ENCODE measurements around the gene PHYKPL.
A peak's percentile ranks its signal among the peaks of the same experiment; 100 is the strongest.
"Not testable (repeated sequence)": the region's sequence is repeated elsewhere in the genome, so short reads cannot be mapped to it uniquely, and the experiment has no call there.

PHYKPL gene

DNA sequence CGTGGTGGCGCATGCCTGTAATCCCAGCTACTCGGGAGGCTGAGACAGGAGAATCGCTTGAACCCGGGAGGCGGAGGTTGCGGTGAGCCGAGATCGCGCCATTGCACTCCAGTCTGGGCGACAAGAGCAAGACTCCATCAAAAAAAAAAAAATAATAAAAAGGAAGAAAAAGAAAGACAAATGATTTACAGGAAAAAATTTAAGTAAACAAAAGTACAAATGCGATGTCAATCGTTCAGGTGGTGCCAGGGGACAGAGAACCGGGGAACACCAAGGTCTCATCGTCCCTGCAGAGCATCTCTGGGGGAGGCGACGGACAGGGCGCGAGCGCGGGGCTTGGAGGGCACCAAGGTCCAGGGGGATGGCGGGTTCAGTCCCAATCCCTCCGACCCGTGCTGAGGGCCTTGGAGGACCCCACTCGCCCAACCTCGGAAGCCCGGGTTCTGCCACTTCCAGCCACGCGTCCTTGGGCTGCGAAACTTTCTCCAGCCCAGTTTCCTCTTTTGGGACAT, 28.9 kb downstream of the PHYKPL start:
- Histone ChIP-seq H3K4me1 (ENCODE audit: insufficient read depth, low read length) (peaks cover 13% of the 10 kb centered on the region), H3K36me3 (ENCODE audit: insufficient read depth, low read length) (peaks cover 35% of the 10 kb centered on the region), H3K27me3 (ENCODE audit: insufficient read depth, low read length) (peaks cover 8% of the 10 kb centered on the region; the same call in 1 of the 2 replicates), H3K9ac (ENCODE audit: low read depth, low read length) (peak overlapping the region; percentile 99), H3K4me3 (ENCODE audit: low read length) (peak overlapping the region; percentile 97), H3K9me3 (ENCODE audit: insufficient read depth, low read depth, low read length) (no peaks in the 10 kb centered on the region), H3K27ac (ENCODE audit: low read depth, low read length) (peak overlapping the region; percentile 78; the same call in 1 of the 2 replicates)
- 12% methylated on average over 21 of the region's 30 CpGs for WGBS

DNA sequence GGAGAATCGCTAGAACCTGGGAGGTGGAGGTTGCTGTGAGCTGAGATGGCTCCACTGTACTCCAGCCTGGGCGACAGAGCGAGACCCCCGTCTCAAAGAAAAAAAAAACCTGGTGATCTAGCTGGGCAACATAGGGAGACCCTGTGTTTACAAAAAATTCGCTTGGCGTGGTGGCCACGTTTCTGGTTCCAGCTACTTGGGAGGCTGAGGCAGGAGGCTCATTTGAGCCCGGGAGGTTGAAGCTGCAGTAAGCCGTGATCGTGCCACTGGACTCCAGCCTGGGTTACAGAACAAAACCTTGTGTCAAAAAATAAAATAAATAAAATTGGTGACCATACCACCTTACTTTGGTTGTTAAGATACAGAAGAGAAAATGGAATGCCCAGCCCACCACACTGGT, 30.1 kb downstream of the PHYKPL start:
- no peak overlapping the region for H3K9ac ChIP-seq (ENCODE audit: low read depth, low read length)
- no peak overlapping the region for H3K27ac ChIP-seq (ENCODE audit: low read depth, low read length)
- peaks cover 8% of the 10 kb centered on the region; the same call in 1 of the 2 replicates for H3K27me3 ChIP-seq (ENCODE audit: insufficient read depth, low read length)
- peaks cover 23% of the 10 kb centered on the region for H3K36me3 ChIP-seq (ENCODE audit: insufficient read depth, low read length)
- no peaks in the 10 kb centered on the region for H3K9me3 ChIP-seq (ENCODE audit: insufficient read depth, low read depth, low read length)
- H3K4me1 ChIP-seq (ENCODE audit: insufficient read depth, low read length): peaks cover 13% of the 10 kb centered on the region
- no peak overlapping the region for H3K4me3 ChIP-seq (ENCODE audit: low read length)
- 97% methylated on average over 10 of the region's 10 CpGs for WGBS

DNA sequence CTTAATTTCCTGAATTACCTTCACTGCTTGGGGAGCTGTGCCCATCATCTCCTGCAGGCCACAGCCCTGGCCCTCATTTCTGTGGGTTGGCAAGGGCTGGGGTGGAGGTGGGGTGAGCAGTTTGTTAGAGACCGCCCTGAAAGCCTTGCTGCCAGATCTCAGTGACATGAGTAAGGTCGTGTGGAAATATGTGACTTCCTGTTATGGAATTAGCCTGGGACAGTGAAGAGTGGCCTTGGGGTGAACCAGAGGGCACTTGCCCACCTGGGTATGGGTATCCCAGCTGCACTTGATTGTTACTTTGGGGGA, 30.7 kb downstream of the PHYKPL start:
- peaks cover 10% of the 10 kb centered on the region for H3K4me1 ChIP-seq (ENCODE audit: insufficient read depth, low read length)
- no peak overlapping the region for H3K4me3 ChIP-seq (ENCODE audit: low read length)
- H3K36me3 ChIP-seq (ENCODE audit: insufficient read depth, low read length): peaks cover 16% of the 10 kb centered on the region
- WGBS: 74% methylated on average over 2 of the region's 2 CpGs
- H3K9me3 ChIP-seq (ENCODE audit: insufficient read depth, low read depth, low read length): no peaks in the 10 kb centered on the region
- H3K27me3 ChIP-seq (ENCODE audit: insufficient read depth, low read length): peaks cover 8% of the 10 kb centered on the region; the same call in 1 of the 2 replicates
- no peak overlapping the region for H3K9ac ChIP-seq (ENCODE audit: low read depth, low read length)
- no peak overlapping the region for H3K27ac ChIP-seq (ENCODE audit: low read depth, low read length)

DNA sequence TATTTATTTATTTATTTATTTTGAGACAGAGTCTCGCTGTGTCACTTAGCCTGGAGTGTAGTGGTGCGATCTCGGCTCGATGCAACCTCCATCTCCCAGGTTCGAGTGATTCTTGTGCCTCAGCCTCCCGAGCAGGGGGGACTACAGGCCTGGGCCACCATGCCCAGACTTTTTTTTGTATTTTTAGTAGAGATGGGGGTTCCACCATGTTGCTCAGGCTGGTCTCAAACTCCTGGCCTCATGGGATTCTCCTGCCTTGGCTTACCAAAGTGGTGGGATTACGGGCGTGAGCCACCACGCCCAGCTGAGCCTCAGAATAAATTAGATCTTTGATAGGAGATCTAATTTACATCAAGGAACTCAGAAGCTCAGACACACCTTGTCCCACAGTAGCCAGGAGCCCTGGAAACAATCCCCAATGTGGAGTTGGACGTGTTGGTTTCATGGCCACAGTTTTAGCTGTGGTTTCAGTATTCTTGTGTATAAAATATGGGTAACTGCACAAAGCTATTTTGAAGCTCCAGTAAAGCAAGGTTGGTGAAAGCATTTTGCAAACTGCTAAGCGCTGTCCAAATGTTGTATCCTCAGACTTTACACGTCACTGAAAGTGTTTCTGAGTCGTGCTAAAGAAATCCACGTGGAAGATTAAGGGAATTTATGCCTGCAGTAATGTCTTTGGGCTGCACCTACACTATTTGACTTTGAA, 31.2 kb downstream of the PHYKPL start:
- peaks cover 11% of the 10 kb centered on the region for H3K36me3 ChIP-seq (ENCODE audit: insufficient read depth, low read length)
- no peak overlapping the region for H3K27ac ChIP-seq (ENCODE audit: low read depth, low read length)
- H3K9me3 ChIP-seq (ENCODE audit: insufficient read depth, low read depth, low read length): no peaks in the 10 kb centered on the region
- H3K4me3 ChIP-seq (ENCODE audit: low read length): no peak overlapping the region
- WGBS: 94% methylated on average over 14 of the region's 14 CpGs
- H3K9ac ChIP-seq (ENCODE audit: low read depth, low read length): no peak overlapping the region
- H3K4me1 ChIP-seq (ENCODE audit: insufficient read depth, low read length): peaks cover 8% of the 10 kb centered on the region
- peaks cover 8% of the 10 kb centered on the region; the same call in 1 of the 2 replicates for H3K27me3 ChIP-seq (ENCODE audit: insufficient read depth, low read length)

DNA sequence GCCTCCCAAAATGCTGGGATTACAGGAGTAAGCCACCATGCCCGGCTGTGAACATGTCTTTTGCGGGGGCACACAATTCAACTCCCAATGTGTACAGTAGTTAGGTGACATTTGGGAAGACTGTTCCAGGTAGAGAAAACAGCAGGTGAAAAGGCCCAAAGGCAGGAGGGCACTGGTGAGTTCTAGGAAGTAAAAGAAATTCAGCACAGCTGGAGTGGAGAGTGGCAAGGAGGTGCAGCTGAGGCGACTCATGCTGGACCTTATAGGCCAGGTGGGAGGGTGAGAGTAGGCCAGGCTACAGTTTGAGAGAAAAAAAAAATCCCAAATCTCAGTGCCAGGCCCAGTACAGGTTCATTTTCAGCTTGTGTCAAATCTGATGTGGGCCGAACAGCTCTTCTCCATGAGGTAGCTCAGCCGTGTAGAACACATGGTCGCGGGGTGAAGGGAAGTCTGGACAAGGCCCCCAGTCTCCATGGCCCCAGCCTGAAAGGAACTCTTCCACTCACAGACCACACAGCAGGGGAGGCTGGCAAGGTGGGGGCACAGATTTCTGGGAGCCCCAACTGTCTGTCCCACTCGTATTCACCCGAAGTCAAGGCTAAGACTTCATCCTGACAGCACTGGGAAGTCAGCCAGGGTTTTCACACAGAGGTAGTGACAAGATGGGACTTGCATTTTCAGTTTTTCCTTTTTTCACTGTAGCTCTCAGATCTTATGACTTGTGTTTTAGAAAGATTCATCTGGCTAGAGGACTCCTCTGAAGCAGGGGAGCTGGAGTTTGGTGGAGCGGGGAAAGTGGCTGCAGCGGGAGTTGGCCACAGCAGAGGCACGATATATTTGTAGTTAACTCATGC, 32.8 kb downstream of the PHYKPL start:
- Histone ChIP-seq H3K27ac (ENCODE audit: low read depth, low read length) (no peak overlapping the region), H3K36me3 (ENCODE audit: insufficient read depth, low read length) (no peaks in the 10 kb centered on the region), H3K27me3 (ENCODE audit: insufficient read depth, low read length) (peaks cover 8% of the 10 kb centered on the region; the same call in 1 of the 2 replicates), H3K4me3 (ENCODE audit: low read length) (no peak overlapping the region), H3K4me1 (ENCODE audit: insufficient read depth, low read length) (peaks cover 3% of the 10 kb centered on the region; the same call in 1 of the 2 replicates), H3K9me3 (ENCODE audit: insufficient read depth, low read depth, low read length) (no peaks in the 10 kb centered on the region), H3K9ac (ENCODE audit: low read depth, low read length) (no peak overlapping the region)
- WGBS: 86% methylated on average over 12 of the region's 12 CpGs

DNA sequence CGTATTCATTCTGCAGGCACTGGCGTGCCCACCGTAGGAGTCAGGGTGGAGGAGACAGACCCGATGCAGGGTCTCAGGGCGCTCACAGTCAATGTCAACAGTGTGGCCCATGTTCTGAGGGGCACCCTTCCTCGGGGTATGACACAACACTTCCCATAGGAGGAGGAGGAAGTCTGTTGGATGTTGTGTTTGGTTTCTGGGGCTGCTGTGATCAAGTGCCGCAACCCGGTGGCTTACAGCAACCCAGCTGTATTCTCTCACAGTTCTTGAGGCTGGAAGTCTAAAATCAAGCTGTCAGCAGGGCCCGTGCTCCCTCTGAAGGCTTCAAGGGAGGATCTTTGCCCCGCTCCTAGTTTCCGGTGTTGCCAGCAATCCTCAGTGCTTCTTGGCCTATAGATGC, 33.9 kb downstream of the PHYKPL start:
- H3K4me3 ChIP-seq (ENCODE audit: low read length): no peak overlapping the region
- 93% methylated on average over 11 of the region's 11 CpGs for WGBS
- no peaks in the 10 kb centered on the region for H3K36me3 ChIP-seq (ENCODE audit: insufficient read depth, low read length)
- no peak overlapping the region for H3K27ac ChIP-seq (ENCODE audit: low read depth, low read length)
- peaks cover 3% of the 10 kb centered on the region; the same call in 1 of the 2 replicates for H3K4me1 ChIP-seq (ENCODE audit: insufficient read depth, low read length)
- peaks cover 8% of the 10 kb centered on the region; the same call in 1 of the 2 replicates for H3K27me3 ChIP-seq (ENCODE audit: insufficient read depth, low read length)
- H3K9me3 ChIP-seq (ENCODE audit: insufficient read depth, low read depth, low read length): no peaks in the 10 kb centered on the region
- no peak overlapping the region for H3K9ac ChIP-seq (ENCODE audit: low read depth, low read length)

DNA sequence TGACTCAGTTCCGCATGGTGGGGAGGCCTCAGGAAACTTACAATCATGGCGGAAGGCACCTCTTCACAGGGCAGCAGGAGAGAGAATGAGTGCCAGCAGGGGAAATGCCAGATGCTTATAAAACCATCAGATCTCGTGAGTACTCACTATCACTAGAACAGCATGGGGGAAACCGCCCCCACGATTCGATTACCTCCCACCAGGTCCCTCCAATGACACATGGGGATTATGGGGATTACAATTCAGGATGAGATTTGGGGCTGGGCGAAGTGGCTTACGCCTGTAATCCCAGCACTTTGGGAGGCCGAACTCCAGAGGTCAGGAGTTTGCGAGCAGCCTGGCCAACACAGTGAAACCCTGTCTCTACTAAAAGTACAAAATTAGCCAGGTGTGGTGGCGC, 34.5 kb downstream of the PHYKPL start:
- not testable (repeated sequence) for H3K9me3 ChIP-seq (ENCODE audit: insufficient read depth, low read depth, low read length); H3K27ac ChIP-seq (ENCODE audit: low read depth, low read length); H3K27me3 ChIP-seq (ENCODE audit: insufficient read depth, low read length); H3K36me3 ChIP-seq (ENCODE audit: insufficient read depth, low read length); H3K4me3 ChIP-seq (ENCODE audit: low read length); H3K4me1 ChIP-seq (ENCODE audit: insufficient read depth, low read length); H3K9ac ChIP-seq (ENCODE audit: low read depth, low read length)
- 80% methylated on average over 11 of the region's 11 CpGs for WGBS

DNA sequence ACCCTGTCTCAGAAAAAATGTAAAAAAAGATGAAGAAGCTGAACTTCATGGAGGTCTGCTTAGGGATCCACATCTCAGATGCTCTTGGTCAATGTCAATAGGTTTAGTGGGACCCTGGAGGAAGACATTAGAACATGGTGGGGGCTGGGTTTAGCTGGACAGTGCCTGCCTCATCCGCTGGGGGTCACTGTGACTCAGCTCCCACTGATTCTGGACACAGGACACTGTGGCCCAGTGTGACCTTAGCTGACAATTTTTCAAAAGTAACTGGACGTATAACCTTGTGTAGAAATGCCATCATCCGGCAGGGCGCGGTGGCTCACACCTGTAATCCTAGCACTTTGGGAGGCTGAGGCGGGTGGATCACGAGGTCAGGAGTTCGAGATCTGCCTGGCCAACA, 35.6 kb downstream of the PHYKPL start:
- Histone ChIP-seq H3K4me1 (ENCODE audit: insufficient read depth, low read length) (peaks cover 3% of the 10 kb centered on the region; the same call in 1 of the 2 replicates), H3K9ac (ENCODE audit: low read depth, low read length) (no peak overlapping the region), H3K27ac (ENCODE audit: low read depth, low read length) (no peak overlapping the region), H3K36me3 (ENCODE audit: insufficient read depth, low read length) (no peaks in the 10 kb centered on the region), H3K9me3 (ENCODE audit: insufficient read depth, low read depth, low read length) (no peaks in the 10 kb centered on the region), H3K4me3 (ENCODE audit: low read length) (no peak overlapping the region), H3K27me3 (ENCODE audit: insufficient read depth, low read length) (peaks cover 6% of the 10 kb centered on the region; the same call in 1 of the 2 replicates)
- 82% methylated on average over 8 of the region's 8 CpGs for WGBS

DNA sequence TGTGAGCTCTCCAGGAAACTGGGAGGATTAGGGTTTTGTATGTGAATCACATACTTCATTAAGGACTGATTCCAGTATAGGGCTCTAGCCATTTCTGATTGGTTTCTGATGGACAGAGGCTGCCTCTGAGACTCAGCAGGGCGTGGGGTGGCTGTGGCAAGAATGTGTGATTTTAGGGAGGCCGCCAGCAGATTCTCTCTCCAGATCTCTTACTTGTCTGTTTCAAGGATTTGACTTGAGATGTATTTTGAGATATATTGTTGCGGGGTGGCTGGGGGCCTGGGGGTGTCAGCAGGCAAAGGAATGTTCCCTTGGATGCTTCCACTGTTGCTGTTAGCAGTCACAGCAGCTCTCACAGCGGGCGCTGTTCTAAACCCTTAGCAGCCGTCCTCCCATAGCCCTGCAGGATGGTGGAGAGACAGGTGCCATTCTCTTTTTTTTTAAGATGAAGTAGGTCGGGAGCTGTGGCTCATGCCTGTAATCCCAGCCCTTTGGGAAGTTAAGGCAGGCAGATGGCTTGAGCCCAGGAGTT, 36.3 kb downstream of the PHYKPL start:
- Histone ChIP-seq H3K27me3 (ENCODE audit: insufficient read depth, low read length) (peaks cover 4% of the 10 kb centered on the region; the same call in 1 of the 2 replicates), H3K9ac (ENCODE audit: low read depth, low read length) (no peak overlapping the region), H3K4me1 (ENCODE audit: insufficient read depth, low read length) (peaks cover 3% of the 10 kb centered on the region; the same call in 1 of the 2 replicates), H3K36me3 (ENCODE audit: insufficient read depth, low read length) (no peaks in the 10 kb centered on the region), H3K4me3 (ENCODE audit: low read length) (no peak overlapping the region), H3K9me3 (ENCODE audit: insufficient read depth, low read depth, low read length) (no peaks in the 10 kb centered on the region), H3K27ac (ENCODE audit: low read depth, low read length) (no peak overlapping the region; the same call in 1 of the 2 replicates)
- 75% methylated on average over 7 of the region's 7 CpGs for WGBS

DNA sequence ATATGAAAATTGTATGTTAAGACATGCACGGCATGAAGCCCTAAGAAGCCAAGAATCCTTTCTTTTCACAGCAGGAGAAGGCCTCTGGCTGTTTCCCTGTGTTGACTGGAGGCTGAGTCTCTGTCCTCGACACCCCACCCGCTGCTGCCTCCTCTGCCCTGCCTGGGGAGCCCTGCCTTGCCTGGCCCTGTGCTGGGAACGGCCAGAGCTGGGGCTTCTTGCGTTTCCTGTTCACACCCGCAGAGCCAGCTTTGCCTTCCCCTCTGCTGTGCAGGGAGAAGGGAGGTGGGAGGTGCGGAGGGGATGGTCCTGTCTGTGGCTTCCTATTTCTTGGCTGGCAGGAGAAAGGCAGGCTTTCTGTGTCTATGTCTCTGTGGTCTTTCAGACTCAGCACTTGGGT, 38.6 kb downstream of the PHYKPL start:
- 61% methylated on average over 7 of the region's 7 CpGs for WGBS
- no peaks in the 10 kb centered on the region for H3K27me3 ChIP-seq (ENCODE audit: insufficient read depth, low read length)
- peaks cover 3% of the 10 kb centered on the region; the same call in 1 of the 2 replicates for H3K4me1 ChIP-seq (ENCODE audit: insufficient read depth, low read length)
- H3K9me3 ChIP-seq (ENCODE audit: insufficient read depth, low read depth, low read length): no peaks in the 10 kb centered on the region
- H3K36me3 ChIP-seq (ENCODE audit: insufficient read depth, low read length): no peaks in the 10 kb centered on the region
- H3K27ac ChIP-seq (ENCODE audit: low read depth, low read length): no peak overlapping the region
- H3K4me3 ChIP-seq (ENCODE audit: low read length): no peak overlapping the region
- H3K9ac ChIP-seq (ENCODE audit: low read depth, low read length): no peak overlapping the region

All from HUES64 (cell line).